ENCODE results near the gene MAD1L1.

GRCh38 chr7:1948887-1949680 is 283.7 kb downstream of the MAD1L1 start:
- no peak for TF ChIP-seq EZH2 (IDR thresholded peaks at IDR 0.05; ENCODE audit: insufficient read depth, low read length)
- no peak for TF ChIP-seq CTCF (IDR thresholded peaks at IDR 0.05; ENCODE audit: insufficient read depth, low read depth, low read length)
